ENCODE results near the gene CYP17A1. TPM values are rescaled to one million over a fixed set of nuclear protein-coding genes. Genes with fewer than 3 reads are reported as not detected.
A peak's percentile ranks its signal among the peaks of the same experiment; 100 is the strongest.
"Not testable (repeated sequence)": the region's sequence is repeated elsewhere in the genome, so short reads cannot be mapped to it uniquely, and the experiment has no call there.

Gene CYP17A1
- total RNA-seq, 4 donors from 2014 or later, result not detected

DNA sequence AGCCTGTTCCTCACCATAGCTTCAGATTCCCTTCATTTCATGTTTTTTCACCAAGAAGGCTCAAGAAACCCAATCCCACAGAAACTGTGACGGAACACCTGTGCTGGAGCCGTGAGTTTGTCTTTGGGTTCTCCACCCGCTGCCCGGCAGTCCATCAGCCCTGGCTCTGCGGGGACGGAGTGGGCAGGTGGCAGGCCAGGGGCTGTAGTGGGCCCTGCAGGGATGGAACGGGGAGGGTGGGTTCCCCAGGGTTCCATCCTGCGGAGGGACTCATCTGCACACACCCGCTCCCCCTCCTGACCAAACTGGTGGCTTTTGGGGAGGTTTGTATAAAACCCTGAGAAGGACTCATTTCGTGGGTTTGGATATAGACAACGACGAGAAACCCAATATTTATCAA is 15.0 kb downstream of the CYP17A1 start:
- H3K9me3 ChIP-seq, result no peaks in the 10 kb centered on the region

DNA sequence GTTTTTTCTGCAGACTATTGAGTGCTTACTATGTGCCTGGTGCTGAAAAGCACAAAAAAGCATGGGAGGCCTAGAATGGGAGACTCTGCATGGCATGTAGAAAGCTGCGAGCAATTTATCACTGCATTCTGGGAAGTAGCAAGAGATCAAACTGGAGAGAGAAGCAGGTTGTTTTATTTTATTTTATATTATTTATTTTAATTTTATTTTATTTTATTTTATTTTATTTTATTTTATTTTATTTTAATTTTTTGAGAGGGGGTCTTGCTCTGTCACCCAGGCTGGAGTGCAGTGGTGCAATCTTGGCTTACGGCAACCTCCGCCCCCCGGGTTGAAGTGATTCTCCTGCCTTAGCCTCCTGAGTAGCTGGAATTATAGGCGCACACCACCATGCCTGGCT is 17.2 kb downstream of the CYP17A1 start:
- not testable (repeated sequence) for H3K36me3 ChIP-seq; DNase-seq (ENCODE audit: low spot score in 2 of 2); H3K27ac ChIP-seq; H3K4me3 ChIP-seq; H3K9me3 ChIP-seq; H3K27me3 ChIP-seq
- 94% methylated on average over 5 of the region's 5 CpGs for WGBS
- peaks cover 20% of the 10 kb centered on the region for H3K4me1 ChIP-seq

More for the DNA sequence above, 15.0 kb downstream of the CYP17A1 start:
- no peak for DNase-seq (ENCODE audit: low spot score in 2 of 2)
- no peaks in the 10 kb centered on the region for H3K27me3 ChIP-seq
- 91% methylated on average over 12 of the region's 12 CpGs for WGBS
- TF ChIP-seq CTCF (IDR thresholded peaks at IDR 0.05) (no peak), POLR2AphosphoS5 (IDR thresholded peaks at IDR 0.05) (no peak), EP300 (IDR thresholded peaks at IDR 0.05) (no peak), POLR2A (IDR thresholded peaks at IDR 0.05) (no peak)
- peaks cover 5% of the 10 kb centered on the region for H3K4me1 ChIP-seq
- no peaks in the 10 kb centered on the region for H3K36me3 ChIP-seq
- H3K4me3 ChIP-seq, result no peak overlapping the region
- no peak overlapping the region for H3K27ac ChIP-seq

GRCh38 chr10:102819054-102819453 is 18.2 kb downstream of the CYP17A1 start:
- no peak for TF ChIP-seq POLR2A (IDR thresholded peaks at IDR 0.05)
- peak in 1 of 2 donors; percentile 74 for DNase-seq (ENCODE audit: low spot score in 2 of 2)
- Histone ChIP-seq H3K27ac (peak overlapping the region; percentile 52), H3K9me3 (no peaks in the 10 kb centered on the region), H3K4me3 (no peak overlapping the region), H3K36me3 (peaks cover 12% of the 10 kb centered on the region), H3K27me3 (no peaks in the 10 kb centered on the region), H3K4me1 (peaks cover 27% of the 10 kb centered on the region)
- WGBS, result 37% methylated on average over 6 of the region's 6 CpGs

DNA sequence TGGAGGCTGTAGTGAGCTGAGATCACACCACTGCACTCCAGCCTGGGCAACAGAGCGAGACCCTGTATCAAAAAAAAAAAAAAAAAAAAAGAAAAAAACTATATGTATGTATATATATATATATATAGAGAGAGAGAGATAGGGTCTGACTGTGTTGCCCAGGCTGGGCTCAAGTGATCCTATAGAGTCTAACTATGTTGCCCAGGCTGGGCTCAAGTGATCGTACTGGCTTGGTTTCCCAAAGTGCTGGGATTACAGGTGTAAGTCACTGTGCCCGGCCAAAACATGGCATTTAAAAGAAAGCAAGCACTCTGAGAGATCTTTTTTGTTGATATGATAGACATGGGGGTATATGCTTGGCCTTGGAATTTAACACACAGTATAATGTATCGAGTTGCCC is 20.0 kb downstream of the CYP17A1 start:
- no peak for DNase-seq (ENCODE audit: low spot score in 2 of 2)
- H3K36me3 ChIP-seq, result peaks cover 31% of the 10 kb centered on the region
- H3K9me3 ChIP-seq, result no peaks in the 10 kb centered on the region
- H3K4me3 ChIP-seq, result no peak overlapping the region
- H3K27me3 ChIP-seq, result no peaks in the 10 kb centered on the region
- H3K27ac ChIP-seq, result peak overlapping the region; percentile 89
- peaks cover 39% of the 10 kb centered on the region for H3K4me1 ChIP-seq
- TF ChIP-seq EP300 (IDR thresholded peaks at IDR 0.05) (no peak), CTCF (IDR thresholded peaks at IDR 0.05) (no peak), POLR2AphosphoS5 (IDR thresholded peaks at IDR 0.05) (no peak), POLR2A (IDR thresholded peaks at IDR 0.05) (no peak)
- 97% methylated on average over 4 of the region's 4 CpGs for WGBS

- no peaks in the 10 kb centered on the region for H3K9me3 ChIP-seq
- peak in 1 of 2 donors; percentile 76 for DNase-seq (ENCODE audit: low spot score in 2 of 2)
- H3K4me3 ChIP-seq, result no peak overlapping the region
- 61% methylated on average over 12 of the region's 12 CpGs for WGBS
- TF ChIP-seq POLR2A (IDR thresholded peaks at IDR 0.05) (peak in 1 of 2 donors; percentile 60), EP300 (IDR thresholded peaks at IDR 0.05) (peak; percentile 5), CTCF (IDR thresholded peaks at IDR 0.05) (no peak), POLR2AphosphoS5 (IDR thresholded peaks at IDR 0.05) (no peak)
- H3K27ac ChIP-seq, result peak overlapping the region; percentile 89
- H3K36me3 ChIP-seq, result peaks cover 43% of the 10 kb centered on the region
- peaks cover 39% of the 10 kb centered on the region for H3K4me1 ChIP-seq
- H3K27me3 ChIP-seq, result no peaks in the 10 kb centered on the region
Measured at GRCh38 chr10:102815790-102816549, 21.2 kb downstream of the CYP17A1 start.

DNA sequence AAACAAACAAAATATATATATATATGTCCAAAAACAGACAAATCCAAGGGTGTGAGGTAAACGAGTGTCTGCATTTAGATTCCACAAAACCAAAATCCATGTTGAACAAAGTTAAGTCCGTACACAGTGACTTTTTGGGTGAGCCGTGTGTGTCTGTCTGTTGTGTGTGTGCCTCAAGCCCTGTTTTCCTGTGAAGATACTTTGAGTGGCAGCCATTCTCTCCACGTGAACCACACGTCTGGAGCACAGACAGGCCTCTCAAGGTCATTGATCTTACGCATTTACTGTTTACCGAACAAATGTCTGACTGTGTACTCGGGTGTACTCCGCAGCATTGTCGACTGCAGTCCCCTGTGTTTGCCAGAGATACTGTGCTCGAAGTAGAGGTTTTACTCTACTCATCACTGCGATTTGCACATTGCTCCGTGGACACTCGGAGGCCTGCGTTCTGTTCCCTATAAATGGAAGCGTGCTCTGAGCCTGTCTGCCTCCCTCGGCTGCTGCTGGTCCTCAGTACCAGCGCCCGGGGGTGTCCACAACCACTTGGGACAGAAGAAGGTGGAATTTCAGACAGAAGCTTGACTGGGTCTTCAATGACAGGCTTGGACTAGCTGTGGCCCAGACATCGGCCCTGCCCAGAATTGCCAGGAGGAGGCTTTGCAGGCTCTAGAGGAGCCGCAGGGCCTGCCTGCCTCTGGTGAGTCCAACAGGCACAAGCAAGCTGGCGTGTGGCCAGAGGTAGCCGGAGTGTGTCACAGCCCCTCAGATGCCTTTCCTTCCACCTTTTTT is 22.1 kb downstream of the CYP17A1 start:
- 67% methylated on average over 22 of the region's 23 CpGs for WGBS
- TF ChIP-seq CTCF (IDR thresholded peaks at IDR 0.05) (no peak), EP300 (IDR thresholded peaks at IDR 0.05) (no peak), POLR2AphosphoS5 (IDR thresholded peaks at IDR 0.05) (no peak), POLR2A (IDR thresholded peaks at IDR 0.05) (no peak)
- DNase-seq (ENCODE audit: low spot score in 2 of 2), result peak in 1 of 2 donors; percentile 86
- no peak overlapping the region for H3K4me3 ChIP-seq
- no peaks in the 10 kb centered on the region for H3K27me3 ChIP-seq
- peaks cover 46% of the 10 kb centered on the region for H3K36me3 ChIP-seq
- H3K9me3 ChIP-seq, result no peaks in the 10 kb centered on the region
- peaks cover 39% of the 10 kb centered on the region for H3K4me1 ChIP-seq
- peak overlapping the region; percentile 89 for H3K27ac ChIP-seq

Measured in suprapubic skin (tissue), 4 donors.